Spleen (tissue), 7 donors: ENCODE measurements around the gene TMEM185A.

Source experiments
- POLR2AphosphoS5 ChIP-seq, 3 donors: sonication (generic); formaldehyde crosslinking; IDR thresholded peaks; one replicate each; pipeline ENCODE4 v1.5.1; 2017; ENCODE audit warnings: antibody characterized with exemption in 3 of 3
- TF ChIP-seq, protein P1 (sequence below), 11 experiments: fragments of 200-600 bp in 7 of 11; fragments of 450-650 bp in 4 of 11; sonication (generic) in 4 of 11; IDR thresholded peaks in 8 of 11; conservative IDR thresholded peaks in 3 of 11; 1 replicate in 7 of 11; 2 replicates in 4 of 11; pipeline versions ENCODE4 v1.4.0 to v1.8.0; 2016 to 2021; ENCODE audit warnings: antibody characterized with exemption in 11 of 11, inconsistent platforms in 4 of 11, mild to moderate bottlenecking in 1 of 11
- donor health status: DM: no; HTN: no; CAD: no; lungs with moderate emphysema.
- donor health status: DM: no; HTN: no; CAD: no.
- donor health status: DM: no; HTN: no; CAD: no.

DNA sequence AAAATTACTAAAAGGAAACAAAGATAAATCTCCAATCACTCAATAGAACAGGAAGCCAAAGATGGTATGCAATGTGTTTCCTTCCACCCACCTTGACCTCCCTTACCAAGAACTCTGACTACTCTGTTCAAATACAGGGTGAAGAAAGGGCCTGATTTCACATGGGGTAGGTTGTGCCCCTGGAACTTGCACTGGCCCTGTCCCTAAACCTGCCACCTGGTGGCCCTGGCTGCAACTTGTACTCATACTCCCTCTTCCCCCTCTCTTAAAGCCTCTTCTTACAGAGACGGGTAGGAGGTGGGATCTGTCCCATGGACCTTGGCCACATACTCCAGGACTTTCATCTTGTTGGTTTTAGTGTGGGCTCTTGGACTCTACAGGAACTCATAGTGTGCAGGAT lies 17.3 kb upstream of the TMEM185A start:
- TF ChIP-seq POLR2AphosphoS5 (IDR thresholded peaks at IDR 0.05): no peak
- TF ChIP-seq, protein P1, sequence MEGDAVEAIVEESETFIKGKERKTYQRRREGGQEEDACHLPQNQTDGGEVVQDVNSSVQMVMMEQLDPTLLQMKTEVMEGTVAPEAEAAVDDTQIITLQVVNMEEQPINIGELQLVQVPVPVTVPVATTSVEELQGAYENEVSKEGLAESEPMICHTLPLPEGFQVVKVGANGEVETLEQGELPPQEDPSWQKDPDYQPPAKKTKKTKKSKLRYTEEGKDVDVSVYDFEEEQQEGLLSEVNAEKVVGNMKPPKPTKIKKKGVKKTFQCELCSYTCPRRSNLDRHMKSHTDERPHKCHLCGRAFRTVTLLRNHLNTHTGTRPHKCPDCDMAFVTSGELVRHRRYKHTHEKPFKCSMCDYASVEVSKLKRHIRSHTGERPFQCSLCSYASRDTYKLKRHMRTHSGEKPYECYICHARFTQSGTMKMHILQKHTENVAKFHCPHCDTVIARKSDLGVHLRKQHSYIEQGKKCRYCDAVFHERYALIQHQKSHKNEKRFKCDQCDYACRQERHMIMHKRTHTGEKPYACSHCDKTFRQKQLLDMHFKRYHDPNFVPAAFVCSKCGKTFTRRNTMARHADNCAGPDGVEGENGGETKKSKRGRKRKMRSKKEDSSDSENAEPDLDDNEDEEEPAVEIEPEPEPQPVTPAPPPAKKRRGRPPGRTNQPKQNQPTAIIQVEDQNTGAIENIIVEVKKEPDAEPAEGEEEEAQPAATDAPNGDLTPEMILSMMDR (IDR thresholded peaks at IDR 0.05 in 8 of 11, conservative IDR thresholded peaks at IDR 0.05 in 3 of 11): no peak
